Tibial nerve (tissue), 4 donors: ENCODE data around the gene CYP46A1. TPM values are rescaled to one million over a fixed set of nuclear protein-coding genes. Genes with fewer than 3 reads are reported as not detected.

Experiments
- DNase-seq, 2 donors: peaks; one replicate each; pipeline ENCODE4 v3.0.0-alpha.2; 2019; ENCODE audit warnings: low spot score in 2 of 2
- H3K27ac ChIP-seq, 4 donors: fragments of 200-600 bp; sonication (generic) in 3 of 4; one replicate each; pipeline ENCODE4 v1.5.1; 2017 to 2019; ENCODE audit warnings: mild to moderate bottlenecking in 1 of 4
- H3K27me3 ChIP-seq, 2 donors: fragments of 200-600 bp; sonication (generic) in 1 of 2; one replicate each; pipeline versions ENCODE4 v1.5.1 to v1.6.0; 2017 to 2019
- H3K36me3 ChIP-seq, 3 donors: fragments of 200-600 bp; sonication (generic); one replicate each; pipeline ENCODE4 v1.5.1; 2018 to 2019
- H3K4me1 ChIP-seq, 4 donors: fragments of 200-600 bp; sonication (generic) in 3 of 4; one replicate each; pipeline ENCODE4 v1.5.1; 2017 to 2019
- H3K4me3 ChIP-seq, 4 donors: fragments of 200-600 bp; sonication (generic) in 3 of 4; one replicate each; pipeline ENCODE4 v1.5.1; 2017 to 2019; ENCODE audit warnings: mild to moderate bottlenecking in 1 of 4, moderate library complexity in 1 of 4
- H3K9me3 ChIP-seq, 4 donors: fragments of 200-600 bp; sonication (generic) in 3 of 4; one replicate each; pipeline ENCODE4 v1.5.1; 2017 to 2019
- CTCF ChIP-seq, 5 experiments: fragments of 200-600 bp in 3 of 5; fragments of 450-650 bp in 2 of 5; sonication (generic) in 3 of 5; IDR thresholded peaks; one replicate each; pipeline ENCODE4 v1.5.1; 2016 to 2019; ENCODE audit warnings: antibody characterized with exemption in 5 of 5, mild to moderate bottlenecking in 3 of 5, moderate library complexity in 2 of 5
- EP300 ChIP-seq, 2 donors: sonication (generic); formaldehyde crosslinking; IDR thresholded peaks; one replicate each; pipeline ENCODE4 v1.6.1; 2017; ENCODE audit warnings: antibody characterized with exemption in 2 of 2, mild to moderate bottlenecking in 1 of 2
- POLR2A ChIP-seq, 2 donors: fragments of 450-650 bp; IDR thresholded peaks; one replicate each; pipeline ENCODE4 v1.6.1; 2017; ENCODE audit warnings: antibody characterized with exemption in 2 of 2, mild to moderate bottlenecking in 2 of 2, moderate library complexity in 2 of 2
- WGBS, 2 donors: methylation state at CpG; one replicate each; pipeline ENCODE4 v1.1.5; 2018; 5-methylcytosine and 5-hydroxymethylcytosine counted together
- total RNA-seq, 4 donors: library from RNA; depleted of rRNA; stranded (reverse); fragments of >200 nt; gene quantifications; one replicate each; pipeline ENCODE4 v1.1.0, GENCODE V29; 2016

CYP46A1 gene
- total RNA-seq, 4 donors from 2014 or later, result 1.2 to 3.7 (median 1.4) TPM

GRCh38 chr14:99698236-99698635 lies 14.1 kb downstream of the CYP46A1 start:
- DNase-seq, result no peak
- no peak for TF ChIP-seq EP300 (IDR thresholded peaks at IDR 0.05)
- no peak for TF ChIP-seq POLR2A (IDR thresholded peaks at IDR 0.05)
- no peak for TF ChIP-seq CTCF (IDR thresholded peaks at IDR 0.05)
- Histone ChIP-seq H3K27me3 (no peaks in the 10 kb centered on the region), H3K9me3 (peaks cover 0 to 10% (median 4%) of the 10 kb centered on the region in 4 donors), H3K27ac (no peak overlapping the region), H3K4me3 (no peak overlapping the region), H3K4me1 (no peaks in the 10 kb centered on the region), H3K36me3 (peaks cover 0 to 5% (median 0%) of the 10 kb centered on the region in 3 donors)
- 79 to 91% methylated on average over 6 of the region's 6 CpGs for WGBS, 2 donors

GRCh38 chr14:99698642-99699041 lies 14.5 kb downstream of the CYP46A1 start:
- H3K4me1 ChIP-seq, result no peaks in the 10 kb centered on the region
- peaks cover 0 to 14% (median 7%) of the 10 kb centered on the region in 4 donors for H3K9me3 ChIP-seq
- no peak overlapping the region for H3K4me3 ChIP-seq
- DNase-seq, result no peak
- TF ChIP-seq CTCF (IDR thresholded peaks at IDR 0.05) (no peak), EP300 (IDR thresholded peaks at IDR 0.05) (no peak)
- H3K36me3 ChIP-seq, result peaks cover 0 to 9% (median 0%) of the 10 kb centered on the region in 3 donors
- no peak overlapping the region for H3K27ac ChIP-seq
- WGBS, 2 donors, result 53 to 70% methylated on average over 5 of the region's 5 CpGs
- H3K27me3 ChIP-seq, result no peaks in the 10 kb centered on the region

GRCh38 chr14:99699085-99699760 lies 15.1 kb downstream of the CYP46A1 start:
- Histone ChIP-seq H3K27ac (no peak overlapping the region), H3K36me3 (peaks cover 0 to 12% (median 0%) of the 10 kb centered on the region in 3 donors), H3K4me3 (no peak overlapping the region), H3K27me3 (no peaks in the 10 kb centered on the region), H3K9me3 (peaks cover 0 to 20% (median 7%) of the 10 kb centered on the region in 4 donors), H3K4me1 (no peaks in the 10 kb centered on the region)
- WGBS, 2 donors, result 81 to 84% methylated on average over 12 of the region's 12 CpGs
- TF ChIP-seq CTCF (IDR thresholded peaks at IDR 0.05), result no peak
- no peak for TF ChIP-seq EP300 (IDR thresholded peaks at IDR 0.05)
- no peak for TF ChIP-seq POLR2A (IDR thresholded peaks at IDR 0.05)
- no peak for DNase-seq

- no peak for TF ChIP-seq EP300 (IDR thresholded peaks at IDR 0.05)
- TF ChIP-seq CTCF (IDR thresholded peaks at IDR 0.05), result no peak
- no peak for TF ChIP-seq POLR2A (IDR thresholded peaks at IDR 0.05)
- WGBS, 2 donors, result 90 to 95% methylated on average over 16 of the region's 16 CpGs
- H3K36me3 ChIP-seq, result peaks cover 0 to 12% (median 0%) of the 10 kb centered on the region in 3 donors
- H3K27me3 ChIP-seq, result no peaks in the 10 kb centered on the region
- no peaks in the 10 kb centered on the region for H3K4me1 ChIP-seq
- no peak overlapping the region for H3K4me3 ChIP-seq
- H3K27ac ChIP-seq, result no peak overlapping the region
- DNase-seq, result no peak
- peaks cover 0 to 26% (median 7%) of the 10 kb centered on the region in 4 donors for H3K9me3 ChIP-seq
Observed at GRCh38 chr14:99699861-99700260, 15.8 kb downstream of the CYP46A1 start.

GRCh38 chr14:99700379-99700778 lies 16.3 kb downstream of the CYP46A1 start:
- WGBS, 2 donors, result 90 to 91% methylated on average over 6 of the region's 6 CpGs
- TF ChIP-seq CTCF (IDR thresholded peaks at IDR 0.05) (no peak), POLR2A (IDR thresholded peaks at IDR 0.05) (no peak)
- no peak overlapping the region for H3K27ac ChIP-seq

More at GRCh38 chr14:99700379-99700778, 16.3 kb downstream of the CYP46A1 start:
- no peaks in the 10 kb centered on the region for H3K27me3 ChIP-seq
- H3K4me1 ChIP-seq, result no peaks in the 10 kb centered on the region
- no peak for DNase-seq
- H3K4me3 ChIP-seq, result no peak overlapping the region
- peaks cover 0 to 29% (median 7%) of the 10 kb centered on the region in 4 donors for H3K9me3 ChIP-seq
- H3K36me3 ChIP-seq, result peaks cover 0 to 12% (median 0%) of the 10 kb centered on the region in 3 donors
